SK-N-SH treated with all-trans-retinoic acid at 6 μM for 48 hours (cell line): ENCODE results near the gene CAPRIN2.

Experiments used
- ATAC-seq: fragments of 200-7000 bp; cut with Tn5 transposase; 3 replicates; pipeline ENCODE4 v1.9.1; 2020; ENCODE audit warnings: mild to moderate bottlenecking, moderate library complexity
- BACH2 ChIP-seq: fragments of 250-450 bp; sonication (Bioruptor Pico); IDR thresholded peaks from 2 replicates; pipeline ENCODE4 v1.9.0; 2021; ENCODE audit warnings: mild to moderate bottlenecking, borderline replicate concordance
- CREB5 ChIP-seq: fragments of 250-450 bp; sonication (Bioruptor Pico); IDR thresholded peaks from 2 replicates; pipeline ENCODE4 v1.5.1; 2020; ENCODE audit warnings: low read depth, mild to moderate bottlenecking, moderate library complexity
- CSDC2 ChIP-seq: fragments of 250-450 bp; sonication (Bioruptor Pico); IDR thresholded peaks from 2 replicates; pipeline ENCODE4 v1.5.0; 2020; ENCODE audit warnings: mild to moderate bottlenecking, moderate library complexity
- CSRNP3 ChIP-seq: fragments of 250-450 bp; sonication (Bioruptor Pico); IDR thresholded peaks from 2 replicates; pipeline ENCODE4 v1.5.1; 2021; ENCODE audit warnings: mild to moderate bottlenecking, moderate library complexity
- ISL1 ChIP-seq: fragments of 250-450 bp; sonication (Bioruptor Pico); IDR thresholded peaks from 2 replicates; pipeline ENCODE4 v2.1.2; 2022; ENCODE audit warnings: mild to moderate bottlenecking, moderate library complexity
- OSR1 ChIP-seq: fragments of 250-450 bp; sonication (Bioruptor Pico); IDR thresholded peaks from 2 replicates; pipeline ENCODE4 v1.8.0; 2022; ENCODE audit warnings: moderate library complexity, mild to moderate bottlenecking, inconsistent platforms
- POU6F1 ChIP-seq: fragments of 250-450 bp; sonication (Bioruptor Pico); IDR thresholded peaks from 2 replicates; pipeline ENCODE4 v1.8.0; 2021; ENCODE audit warnings: low read depth, mild to moderate bottlenecking, moderate library complexity, borderline replicate concordance
- PPARA ChIP-seq: fragments of 250-450 bp; sonication (Bioruptor Pico); IDR thresholded peaks from 2 replicates; pipeline ENCODE4 v1.5.0; 2020; ENCODE audit warnings: mild to moderate bottlenecking, borderline replicate concordance
- RARB ChIP-seq: fragments of 250-450 bp; sonication (Bioruptor Pico); IDR thresholded peaks from 2 replicates; pipeline ENCODE4 v1.8.0; 2021; ENCODE audit warnings: mild to moderate bottlenecking, moderate library complexity
- SNAI2 ChIP-seq: fragments of 250-450 bp; sonication (Bioruptor Pico); IDR thresholded peaks from 2 replicates; pipeline ENCODE4 v1.5.0; 2020; ENCODE audit warnings: mild to moderate bottlenecking, moderate library complexity
- TCF4 ChIP-seq: fragments of 250-450 bp; sonication (Bioruptor Pico); IDR thresholded peaks from 2 replicates; pipeline ENCODE4 v1.8.0; 2021; ENCODE audit warnings: mild to moderate bottlenecking, moderate library complexity, borderline replicate concordance
- TOX ChIP-seq: fragments of 250-450 bp; sonication (Bioruptor Pico); IDR thresholded peaks from 2 replicates; pipeline ENCODE4 v1.8.0; 2021; ENCODE audit warnings: mild to moderate bottlenecking, moderate library complexity, borderline replicate concordance
- TSHZ2 ChIP-seq: fragments of 250-450 bp; sonication (Bioruptor Pico); IDR thresholded peaks from 2 replicates; pipeline ENCODE4 v1.5.0; 2020; ENCODE audit warnings: mild to moderate bottlenecking, moderate library complexity
- ZC3H10 ChIP-seq: fragments of 250-450 bp; sonication (Bioruptor Pico); IDR thresholded peaks from 2 replicates; pipeline ENCODE4 v1.5.1; 2021; ENCODE audit warnings: mild to moderate bottlenecking, moderate library complexity
- ZFP3 ChIP-seq: fragments of 250-450 bp; sonication (Bioruptor Pico); IDR thresholded peaks from 2 replicates; pipeline ENCODE4 v1.5.0; 2020; ENCODE audit warnings: mild to moderate bottlenecking, moderate library complexity
- ZFP30 ChIP-seq: fragments of 450-650 bp; formaldehyde crosslinking; IDR thresholded peaks from 2 replicates; pipeline ENCODE4 v1.5.0; 2022; ENCODE audit warnings: mild to moderate bottlenecking, moderate library complexity
- ZNF70 ChIP-seq: fragments of 450-650 bp; formaldehyde crosslinking; IDR thresholded peaks from 2 replicates; pipeline ENCODE4 v1.5.0; 2020; ENCODE audit warnings: mild to moderate bottlenecking, moderate library complexity
- ZNF8 ChIP-seq: fragments of 450-650 bp; formaldehyde crosslinking; IDR thresholded peaks from 2 replicates; pipeline ENCODE4 v1.5.0; 2020; ENCODE audit warnings: mild to moderate bottlenecking, moderate library complexity
- TF ChIP-seq, protein P1 (sequence below): fragments of 250-450 bp; sonication (Bioruptor Pico); IDR thresholded peaks from 2 replicates; pipeline ENCODE4 v1.8.0; 2020; ENCODE audit warnings: mild to moderate bottlenecking, moderate library complexity, borderline replicate concordance

CAPRIN2 gene

DNA sequence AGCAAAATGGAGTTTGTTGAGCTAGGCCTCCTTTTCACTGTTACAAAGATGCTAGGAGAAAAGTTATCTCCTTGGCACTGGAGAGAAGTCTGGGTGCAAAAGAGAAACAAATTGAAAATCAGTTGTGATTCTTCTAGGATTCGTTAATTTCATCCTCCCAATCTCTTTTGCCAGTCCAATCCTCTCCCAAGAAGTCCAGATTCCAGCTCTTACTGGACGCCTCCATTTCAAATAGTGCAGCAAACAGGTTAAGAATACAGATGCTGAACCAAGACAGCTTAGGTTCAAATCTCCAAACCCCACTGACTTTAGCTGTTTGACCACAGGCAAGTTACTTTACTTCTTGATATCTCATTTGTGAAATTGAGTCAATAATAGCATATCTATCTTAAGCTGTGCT is 34.0 kb upstream of the CAPRIN2 start:
- no peak for ATAC-seq
- TF ChIP-seq POU6F1 (CRISPR knock-in tag), result no peak
- TF ChIP-seq, all 23 proteins: peak for 0

GRCh38 chr12:30785630-30786029 is 30.9 kb upstream of the CAPRIN2 start:
- no peak for ATAC-seq
- no peak for TF ChIP-seq ZNF70
- TF ChIP-seq OSR1 (CRISPR knock-in tag), result no peak
- no peak for TF ChIP-seq ZFP30
- no peak for TF ChIP-seq TSHZ2 (CRISPR knock-in tag)
- TF ChIP-seq BACH2, result no peak
- TF ChIP-seq TCF4 (CRISPR knock-in tag), result no peak
- no peak for TF ChIP-seq SNAI2
- no peak for TF ChIP-seq TOX (CRISPR knock-in tag)
- no peak for TF ChIP-seq CSRNP3 (CRISPR knock-in tag)
- no peak for TF ChIP-seq CSDC2 (CRISPR knock-in tag)
- TF ChIP-seq ZC3H10 (CRISPR knock-in tag), result no peak
- TF ChIP-seq ZNF8 (CRISPR knock-in tag), result no peak
- TF ChIP-seq, protein P1, sequence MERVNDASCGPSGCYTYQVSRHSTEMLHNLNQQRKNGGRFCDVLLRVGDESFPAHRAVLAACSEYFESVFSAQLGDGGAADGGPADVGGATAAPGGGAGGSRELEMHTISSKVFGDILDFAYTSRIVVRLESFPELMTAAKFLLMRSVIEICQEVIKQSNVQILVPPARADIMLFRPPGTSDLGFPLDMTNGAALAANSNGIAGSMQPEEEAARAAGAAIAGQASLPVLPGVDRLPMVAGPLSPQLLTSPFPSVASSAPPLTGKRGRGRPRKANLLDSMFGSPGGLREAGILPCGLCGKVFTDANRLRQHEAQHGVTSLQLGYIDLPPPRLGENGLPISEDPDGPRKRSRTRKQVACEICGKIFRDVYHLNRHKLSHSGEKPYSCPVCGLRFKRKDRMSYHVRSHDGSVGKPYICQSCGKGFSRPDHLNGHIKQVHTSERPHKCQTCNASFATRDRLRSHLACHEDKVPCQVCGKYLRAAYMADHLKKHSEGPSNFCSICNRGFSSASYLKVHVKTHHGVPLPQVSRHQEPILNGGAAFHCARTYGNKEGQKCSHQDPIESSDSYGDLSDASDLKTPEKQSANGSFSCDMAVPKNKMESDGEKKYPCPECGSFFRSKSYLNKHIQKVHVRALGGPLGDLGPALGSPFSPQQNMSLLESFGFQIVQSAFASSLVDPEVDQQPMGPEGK (CRISPR knock-in tag), result no peak
- no peak for TF ChIP-seq RARB (CRISPR knock-in tag)
- TF ChIP-seq POU6F1 (CRISPR knock-in tag), result no peak
- no peak for TF ChIP-seq PPARA (CRISPR knock-in tag)
- TF ChIP-seq CREB5, result no peak

- no peak for ATAC-seq
- TF ChIP-seq TCF4 (CRISPR knock-in tag) (no peak), CSDC2 (CRISPR knock-in tag) (no peak), OSR1 (CRISPR knock-in tag) (no peak), ZNF8 (CRISPR knock-in tag) (no peak), TOX (CRISPR knock-in tag) (no peak), CREB5 (no peak), ZFP3 (CRISPR knock-in tag) (no peak), ZC3H10 (CRISPR knock-in tag) (no peak), RARB (CRISPR knock-in tag) (no peak), ZNF70 (no peak), SNAI2 (no peak), ISL1 (CRISPR knock-in tag) (no peak), TSHZ2 (CRISPR knock-in tag) (no peak)
- TF ChIP-seq, protein P1 (CRISPR knock-in tag), result no peak
Observed at GRCh38 chr12:30784508-30784907, 29.8 kb upstream of the CAPRIN2 start.
